HepG2 (cell line): ENCODE results near the gene ANKS4B. TPM values are rescaled to one million over a fixed set of nuclear protein-coding genes. Genes with fewer than 3 reads are reported as not detected.

ENCODE experiments used
- ATAC-seq: fragments of 200-7000 bp; cut with Tn5 transposase; 3 replicates; pipeline ENCODE4 v1.9.1; 2020; ENCODE audit warnings: mild to moderate bottlenecking, moderate library complexity
- BruUV-seq: library from RNA; stranded (reverse); fragments of 400-500 nt; replicated peaks from 2 replicates; lab custom pipeline; 2021; lab: Mats Ljungman, UMichigan
- CTCF ChIA-PET: fragments of 300-600 bp; formaldehyde crosslinking; extraction: SDS; loops from one replicate; lab custom pipeline; 2021; ENCODE audit warnings: low total read pairs, inconsistent platforms, low intra/inter-chr PET ratio; lab: Yijun Ruan, JAX
- POLR2A ChIA-PET: fragments of 350-600 bp; sonication (Branson Sonifier 250); formaldehyde crosslinking; loops from one replicate; lab custom pipeline; 2020; ENCODE audit warnings: antibody characterized with exemption, inconsistent platforms; lab: Yijun Ruan, JAX
- DNase-seq: peaks from one replicate; pipeline ENCODE4 v3.0.0-alpha.2; 2015; ENCODE audit warnings: low spot score
- FAIRE-seq: peaks from 3 replicates; lab custom pipeline; 2011; peaks lifted over from hg19 to GRCh38; lab: Jason Lieb, UNC
- H2AFZ ChIP-seq: one replicate; pipeline ENCODE4 v1.6.1; 2011; ENCODE audit warnings: low read length, inconsistent platforms
- H3K27ac ChIP-seq: fragments of 300-600 bp; 3 replicates; pipeline ENCODE4 v1.8.0; 2011; ENCODE audit warnings: mixed run types, mild to moderate bottlenecking, mixed read lengths, low read length, inconsistent platforms; ENCODE audit not compliant: insufficient read depth; ENCODE audit errors: extremely low read length
- H3K27me3 ChIP-seq, 2 experiments: fragments of 200-600 bp in 1 of 2; 2 replicates in 1 of 2; 3 replicates in 1 of 2; pipeline versions ENCODE4 v1.6.0 to v1.8.0; 2011; ENCODE audit warnings: low read length in 2 of 2, mild to moderate bottlenecking in 2 of 2, moderate library complexity in 2 of 2, inconsistent platforms in 1 of 2; ENCODE audit not compliant: insufficient read depth in 2 of 2, control insufficient read depth in 1 of 2
- H3K36me3 ChIP-seq, 2 experiments: fragments of 200-600 bp in 1 of 2; replicated peaks in 1 of 2; 2 replicates in 1 of 2; 3 replicates in 1 of 2; pipeline versions ENCODE4 v1.5.1 to v1.8.0; 2011; ENCODE audit warnings: low read length in 2 of 2, inconsistent platforms in 1 of 2; ENCODE audit not compliant: insufficient read depth in 2 of 2, control insufficient read depth in 1 of 2
- H3K4me1 ChIP-seq: 2 replicates; pipeline ENCODE4 v1.5.1; 2012; ENCODE audit warnings: low read length, inconsistent platforms; ENCODE audit not compliant: insufficient read depth
- H3K4me2 ChIP-seq: 2 replicates; pipeline ENCODE4 v1.6.0; 2011; ENCODE audit warnings: low read depth, low read length, inconsistent platforms
- H3K4me3 ChIP-seq, 3 experiments: fragments of 200-600 bp in 1 of 3; sonication (generic), shearing (Covaris generic) in 1 of 3; replicated peaks in 1 of 3; 2 replicates each; pipeline ENCODE4 v1.5.1; 2011 to 2016; ENCODE audit warnings: low read length in 3 of 3, inconsistent platforms in 2 of 3, low read depth in 2 of 3, mild to moderate bottlenecking in 2 of 3, control low read depth in 1 of 3, mixed read lengths in 1 of 3; ENCODE audit not compliant: insufficient read depth in 1 of 3
- H3K79me2 ChIP-seq: one replicate; pipeline ENCODE4 v1.6.1; 2011; ENCODE audit warnings: low read length, inconsistent platforms; ENCODE audit not compliant: insufficient read depth
- H3K9ac ChIP-seq: 2 replicates; pipeline ENCODE4 v1.6.0; 2011; ENCODE audit warnings: mild to moderate bottlenecking, low read depth, low read length, inconsistent platforms; ENCODE audit not compliant: insufficient read depth
- H3K9me3 ChIP-seq: 2 replicates; pipeline ENCODE4 v1.5.1; 2012; ENCODE audit warnings: mild to moderate bottlenecking, low read length
- H4K20me1 ChIP-seq: 2 replicates; pipeline ENCODE4 v1.6.0; 2011; ENCODE audit warnings: inconsistent platforms, mild to moderate bottlenecking, low read length, moderate library complexity; ENCODE audit not compliant: insufficient read depth
- HINFP ChIP-seq: sonication (generic); formaldehyde crosslinking; IDR thresholded peaks from 2 replicates; pipeline ENCODE4 v1.4.0; 2020; ENCODE audit warnings: low read depth, mild to moderate bottlenecking, missing genetic modification reagents
- KDM1A ChIP-seq: IDR thresholded peaks from 2 replicates; pipeline ENCODE4 v1.6.1; 2016; ENCODE audit warnings: missing compliant biosample characterization
- MAFK ChIP-seq, 2 experiments: IDR thresholded peaks in 1 of 2; conservative IDR thresholded peaks in 1 of 2; 2 replicates each; pipeline ENCODE4 v1.6.1; 2011; ENCODE audit warnings: improper control_type of control experiment in 2 of 2, low read length in 2 of 2
- NR2F2 ChIP-seq: IDR thresholded peaks from 2 replicates; pipeline ENCODE4 v1.6.1; 2012; ENCODE audit warnings: low read depth, inconsistent platforms, borderline replicate concordance
- SNAPC2 ChIP-seq: sonication (generic); formaldehyde crosslinking; IDR thresholded peaks from 2 replicates; pipeline ENCODE4 v1.8.1; 2022; ENCODE audit warnings: mild to moderate bottlenecking, missing genetic modification reagents
- SP2 ChIP-seq: sonication (generic); formaldehyde crosslinking; IDR thresholded peaks from 2 replicates; pipeline ENCODE4 v1.5.1; 2020; ENCODE audit warnings: mild to moderate bottlenecking, missing genetic modification reagents
- ZFP36L2 ChIP-seq: sonication (generic); formaldehyde crosslinking; IDR thresholded peaks from 2 replicates; pipeline ENCODE4 v1.4.0; 2020; ENCODE audit warnings: missing genetic modification reagents
- WGBS: methylation state at CpG from one replicate; pipeline ENCODE4 v1.1.6; 2017; ENCODE audit warnings: low lambda C conversion rate; 5-methylcytosine and 5-hydroxymethylcytosine counted together
- in situ Hi-C: cut with HindIII; loops from 2 replicates; pipeline ENCODE4 v1.10.0; 2017; ENCODE audit warnings: low pct_unique_long_range_greater_than_20kb; ENCODE audit not compliant: extremely low pct_ligation_motif_present
- intact Hi-C: fragments of 100-400 bp; cut with micrococcal nuclease; formaldehyde crosslinking; loops from one replicate; pipeline ENCODE4 v1.10.0; 2022; ENCODE audit not compliant: unreplicated experiment
- polyA plus RNA-seq, 8 experiments: library from polyadenylated mRNA; depleted of rRNA in 3 of 8; stranded (reverse) in 7 of 8; unstranded in 1 of 8; fragments of >200 nt; fragmentation: Illumina TruSeq in 4 of 8; extraction: Trizol in 4 of 8; gene quantifications; 2 replicates each; pipeline versions ENCODE4 v1.2.1 to v1.2.3, GENCODE V29; 2011 to 2016; ENCODE audit warnings: low read depth in 4 of 8, missing spikeins in 1 of 8, mixed read lengths in 1 of 8; ENCODE audit not compliant: insufficient read depth in 1 of 8
- total RNA-seq, 5 experiments: library from RNA; depleted of rRNA; stranded (reverse); fragments of >200 nt; fragmentation: Illumina TruSeq; extraction: Trizol; gene quantifications; 2 replicates each; pipeline ENCODE4 v1.2.3, GENCODE V29; 2016; ENCODE audit warnings: low read depth in 1 of 5
- TF ChIP-seq, protein P1 (sequence below): sonication (generic); formaldehyde crosslinking; IDR thresholded peaks from 2 replicates; pipeline ENCODE4 v1.4.0; 2020; ENCODE audit warnings: missing genetic modification reagents; ENCODE audit errors: not compliant biosample characterization

The ANKS4B gene
- total and polyA plus RNA-seq, 2 of the 13 experiments (the other 11 are each of a cell fraction or from before 2014, with no cell fraction given): 6.5 to 30.0 TPM

GRCh38 chr16:21235199-21235585 lies 1.7 kb downstream of the ANKS4B start (continued):
- TF ChIP-seq, protein P1, sequence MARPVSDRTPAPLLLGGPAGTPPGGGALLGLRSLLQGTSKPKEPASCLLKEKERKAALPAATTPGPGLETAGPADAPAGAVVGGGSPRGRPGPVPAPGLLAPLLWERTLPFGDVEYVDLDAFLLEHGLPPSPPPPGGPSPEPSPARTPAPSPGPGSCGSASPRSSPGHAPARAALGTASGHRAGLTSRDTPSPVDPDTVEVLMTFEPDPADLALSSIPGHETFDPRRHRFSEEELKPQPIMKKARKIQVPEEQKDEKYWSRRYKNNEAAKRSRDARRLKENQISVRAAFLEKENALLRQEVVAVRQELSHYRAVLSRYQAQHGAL (CRISPR knock-in tag): no peak
- TF ChIP-seq KDM1A (CRISPR knock-in tag) (no peak), HINFP (CRISPR knock-in tag) (no peak), SNAPC2 (CRISPR knock-in tag) (no peak), ZFP36L2 (no peak)

DNA sequence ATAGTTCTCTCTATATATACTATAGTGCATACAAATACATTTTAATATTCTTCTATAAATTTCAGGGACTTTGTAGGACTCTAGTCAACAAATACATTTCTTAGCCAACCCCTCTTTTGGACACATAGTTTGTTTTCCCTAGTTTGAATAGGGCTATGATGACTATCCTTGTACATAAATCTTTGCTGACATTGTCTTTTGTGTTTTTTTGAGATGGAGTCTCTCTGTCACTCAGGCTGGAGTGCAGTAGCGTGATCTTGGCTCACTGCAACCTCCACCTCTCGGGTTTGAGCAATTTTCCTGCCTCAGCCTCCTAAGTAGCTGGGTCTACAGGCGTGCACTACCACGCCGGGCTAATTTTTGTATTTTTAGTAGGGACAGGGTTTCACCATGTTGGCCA lies 3.3 kb downstream of the ANKS4B start:
- peak; percentile 41 to 53; a peak in 3 of 4 replicates for TF ChIP-seq MAFK (conservative IDR thresholded peaks at IDR 0.05 in 1 of 2, IDR thresholded peaks at IDR 0.05 in 1 of 2; ENCODE audit: low read length in 2 of 2)
- no peak for TF ChIP-seq NR2F2
- TF ChIP-seq SP2 (CRISPR knock-in tag): no peak

More for the DNA sequence above, 3.3 kb downstream of the ANKS4B start:
- H3K79me2 ChIP-seq: peaks cover 44% of the 10 kb centered on the region
- FAIRE-seq: no peak
- BruUV-seq: no TSS peak
- no peak overlapping the region for H3K4me3 ChIP-seq
- ATAC-seq: no peak
- no peak overlapping the region for H3K9ac ChIP-seq
- no peaks in the 10 kb centered on the region; a peak in 1 of 5 replicates for H3K27me3 ChIP-seq
- CTCF ChIA-PET: no interaction called here
- peaks cover 69% of the 10 kb centered on the region for H3K4me1 ChIP-seq
- in situ Hi-C loops (no loop called here), intact Hi-C loops (no loop called here)
- peak overlapping the region; percentile 84; the same call in 1 of the 2 replicates for H3K4me2 ChIP-seq
- WGBS: 77% methylated on average over 5 of the region's 5 CpGs
- peaks cover 1 to 11% of the 10 kb centered on the region in 2 experiments; a peak in 3 of 5 replicates for H3K36me3 ChIP-seq
- POLR2A ChIA-PET: interaction anchor here (2.5 kb wide), 1 partner anchor 24 kb away, joined by 11 read pairs; no protein-coding TSS in a partner anchor
- DNase-seq: no peak
- no peak overlapping the region for H2AFZ ChIP-seq
- H3K27ac ChIP-seq: no peak overlapping the region
- H4K20me1 ChIP-seq: no peaks in the 10 kb centered on the region
- H3K9me3 ChIP-seq: no peaks in the 10 kb centered on the region
